Mesothelial cell of epicardium (in vitro differentiated cells): ENCODE results near the gene CALHM1. TPM values are rescaled to one million over a fixed set of nuclear protein-coding genes. Genes with fewer than 3 reads are reported as not detected.

ENCODE experiments used
- DNase-seq, 2 experiments: peaks; one replicate each; pipeline ENCODE4 v3.0.0; 2021; ENCODE audit warnings: low spot score in 2 of 2; ENCODE audit not compliant: unreplicated experiment in 2 of 2
- H3K27ac Mint-ChIP-seq: 2 replicates; pipeline ENCODE4 v1.8.0; 2021; ENCODE audit warnings: mixed read lengths
- H3K27me3 Mint-ChIP-seq: 2 replicates; pipeline ENCODE4 v1.8.0; 2021; ENCODE audit warnings: low read depth, mixed read lengths
- H3K36me3 Mint-ChIP-seq: 2 replicates; pipeline ENCODE4 v1.8.0; 2021; ENCODE audit warnings: mixed read lengths
- H3K4me1 Mint-ChIP-seq: 2 replicates; pipeline ENCODE4 v1.8.0; 2021; ENCODE audit warnings: mixed read lengths
- H3K4me3 Mint-ChIP-seq: 2 replicates; pipeline ENCODE4 v1.8.0; 2021; ENCODE audit warnings: mild to moderate bottlenecking, moderate library complexity, mixed read lengths
- H3K9me3 Mint-ChIP-seq: 2 replicates; pipeline ENCODE4 v1.8.0; 2021; ENCODE audit warnings: mixed read lengths
- total RNA-seq: library from RNA; stranded (reverse); gene quantifications from 3 replicates; pipeline ENCODE4 v1.2.1, GENCODE V29; 2021
- TF ChIP-seq, protein P1 (sequence below): fragments of 200-600 bp; sonication (generic); IDR thresholded peaks from one replicate; pipeline ENCODE4 v1.5.0; 2021; ENCODE audit warnings: antibody characterized with exemption; ENCODE audit not compliant: unreplicated experiment

The CALHM1 gene
- total RNA-seq, 1 donor from 2014 or later = not detected

DNA sequence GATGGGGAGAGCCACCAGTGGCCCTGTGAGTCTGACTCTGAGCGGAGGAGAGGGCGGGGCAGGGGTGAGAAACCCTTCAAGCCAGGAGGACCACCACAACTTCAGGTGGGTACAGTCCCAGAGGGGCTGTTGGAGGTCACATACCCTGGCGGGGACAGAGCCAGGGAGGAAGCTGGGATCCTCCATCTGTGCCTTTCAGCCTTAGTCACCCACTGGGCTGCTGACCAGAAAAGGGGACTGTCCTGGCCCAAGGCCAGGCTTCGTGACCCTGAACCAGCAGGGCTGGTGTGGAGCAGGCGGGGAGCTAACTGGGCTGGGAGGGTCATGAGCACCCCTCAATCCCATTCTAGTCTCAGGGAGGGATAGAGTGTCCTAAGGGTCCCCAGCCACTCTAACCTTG lies 21.8 kb upstream of the CALHM1 start:
- Mint-ChIP-seq H3K9me3 (no peaks in the 10 kb centered on the region), H3K27me3 (peaks cover 5% of the 10 kb centered on the region), H3K27ac (no peak overlapping the region), H3K36me3 (no peaks in the 10 kb centered on the region), H3K4me3 (no peak overlapping the region), H3K4me1 (no peaks in the 10 kb centered on the region)
- TF ChIP-seq, protein P1, sequence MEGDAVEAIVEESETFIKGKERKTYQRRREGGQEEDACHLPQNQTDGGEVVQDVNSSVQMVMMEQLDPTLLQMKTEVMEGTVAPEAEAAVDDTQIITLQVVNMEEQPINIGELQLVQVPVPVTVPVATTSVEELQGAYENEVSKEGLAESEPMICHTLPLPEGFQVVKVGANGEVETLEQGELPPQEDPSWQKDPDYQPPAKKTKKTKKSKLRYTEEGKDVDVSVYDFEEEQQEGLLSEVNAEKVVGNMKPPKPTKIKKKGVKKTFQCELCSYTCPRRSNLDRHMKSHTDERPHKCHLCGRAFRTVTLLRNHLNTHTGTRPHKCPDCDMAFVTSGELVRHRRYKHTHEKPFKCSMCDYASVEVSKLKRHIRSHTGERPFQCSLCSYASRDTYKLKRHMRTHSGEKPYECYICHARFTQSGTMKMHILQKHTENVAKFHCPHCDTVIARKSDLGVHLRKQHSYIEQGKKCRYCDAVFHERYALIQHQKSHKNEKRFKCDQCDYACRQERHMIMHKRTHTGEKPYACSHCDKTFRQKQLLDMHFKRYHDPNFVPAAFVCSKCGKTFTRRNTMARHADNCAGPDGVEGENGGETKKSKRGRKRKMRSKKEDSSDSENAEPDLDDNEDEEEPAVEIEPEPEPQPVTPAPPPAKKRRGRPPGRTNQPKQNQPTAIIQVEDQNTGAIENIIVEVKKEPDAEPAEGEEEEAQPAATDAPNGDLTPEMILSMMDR = no peak
- DNase-seq = no peak

DNA sequence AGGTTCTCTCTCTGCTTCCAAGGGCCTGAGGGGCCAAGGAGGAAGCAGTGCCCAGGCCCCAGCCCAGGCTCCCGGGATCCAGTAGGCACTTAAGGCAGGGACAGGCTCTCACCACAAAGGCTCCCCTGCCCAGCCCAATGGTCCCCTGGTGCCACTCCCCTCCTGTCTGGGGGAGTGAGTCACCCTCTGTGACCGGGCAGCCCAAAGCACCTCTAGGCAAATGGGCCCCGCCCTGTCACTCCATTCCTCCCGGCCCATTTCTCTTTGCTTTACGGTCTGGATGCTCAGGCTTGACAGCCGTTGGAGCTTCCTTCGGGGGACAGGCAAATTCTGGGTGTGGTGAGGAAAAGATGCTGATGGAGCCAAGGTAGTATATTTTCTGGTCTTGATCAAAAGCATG lies 20.4 kb upstream of the CALHM1 start, which contains the start of gene CALHM3:
Gene CALHM3, minus strand, starts transcription at position 106 of the 400 bp plus-strand sequence. CDS start 208 bp downstream, outside the sequence.
- peaks cover 5% of the 10 kb centered on the region for H3K27me3 Mint-ChIP-seq
- H3K4me1 Mint-ChIP-seq = no peaks in the 10 kb centered on the region
- H3K27ac Mint-ChIP-seq = no peak within 1 kb of the TSS
- no peak for DNase-seq
- H3K4me3 Mint-ChIP-seq = no peak within 1 kb of the TSS
- no peaks in the 10 kb centered on the region for H3K36me3 Mint-ChIP-seq
- TF ChIP-seq, protein P1 = no peak
- H3K9me3 Mint-ChIP-seq = no peaks in the 10 kb centered on the region

DNA sequence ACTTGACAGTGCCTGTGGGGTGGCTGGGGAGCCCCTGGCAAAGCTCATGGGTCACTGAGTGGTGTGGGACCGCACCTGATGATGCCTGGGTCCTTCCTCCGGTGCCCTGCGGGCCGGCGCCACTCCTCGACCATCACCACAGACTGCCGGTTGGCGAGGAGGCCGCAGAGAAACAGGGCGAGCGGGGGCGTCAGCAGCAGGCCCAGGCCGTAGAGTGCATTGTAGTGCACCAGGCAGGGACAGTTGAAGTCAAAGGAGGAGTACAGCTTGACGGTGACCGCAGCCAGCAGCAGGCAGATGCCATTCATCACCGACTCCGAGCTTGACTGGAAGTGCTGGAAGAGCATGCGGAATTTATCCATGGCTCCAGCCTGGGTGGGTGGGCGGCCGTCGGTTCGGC lies 20.0 kb upstream of the CALHM1 start:
- Mint-ChIP-seq H3K27ac (no peak overlapping the region), H3K27me3 (peaks cover 5% of the 10 kb centered on the region), H3K4me1 (no peaks in the 10 kb centered on the region), H3K4me3 (no peak overlapping the region), H3K9me3 (no peaks in the 10 kb centered on the region), H3K36me3 (no peaks in the 10 kb centered on the region)
- TF ChIP-seq, protein P1 = no peak
- no peak for DNase-seq

DNA sequence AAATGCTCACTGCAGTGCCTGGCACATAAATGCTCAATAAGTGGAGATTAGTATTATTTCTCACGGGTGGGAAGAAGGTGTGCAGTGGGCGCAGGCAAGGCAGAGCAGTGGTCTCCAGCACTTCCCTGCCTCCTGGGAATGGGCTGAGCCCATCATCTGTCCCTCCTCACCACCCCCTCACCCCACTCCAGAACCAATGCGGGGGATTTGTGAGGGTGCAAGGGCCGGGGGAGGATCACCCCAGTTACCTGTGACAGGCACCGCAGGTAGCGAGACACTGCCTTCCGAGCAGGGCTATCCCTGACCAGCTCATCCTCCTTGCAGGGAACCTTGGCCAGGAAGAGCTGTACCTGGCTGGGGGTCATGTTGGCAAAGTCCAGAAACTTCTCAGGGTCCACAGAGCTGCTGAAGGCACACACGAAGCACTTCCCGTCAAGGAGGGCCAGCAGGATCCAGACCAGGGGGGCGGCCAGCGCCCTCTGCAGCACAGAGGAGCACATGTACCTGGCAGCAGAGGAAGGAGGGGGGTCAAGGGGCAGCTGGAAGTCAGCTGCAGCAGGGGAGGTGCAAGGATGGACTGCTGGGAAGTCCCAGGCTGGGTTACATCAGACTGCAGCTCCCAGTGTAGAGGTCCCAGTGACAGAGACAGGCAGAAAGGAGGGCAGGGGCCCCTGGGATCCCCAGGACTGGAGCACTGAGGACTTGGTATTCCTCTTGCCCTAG lies 17.5 kb upstream of the CALHM1 start:
- Mint-ChIP-seq H3K27ac (no peak overlapping the region), H3K4me1 (no peaks in the 10 kb centered on the region), H3K9me3 (no peaks in the 10 kb centered on the region), H3K27me3 (peaks cover 5% of the 10 kb centered on the region), H3K36me3 (no peaks in the 10 kb centered on the region), H3K4me3 (no peak overlapping the region)
- TF ChIP-seq, protein P1 = no peak
- DNase-seq = no peak

DNA sequence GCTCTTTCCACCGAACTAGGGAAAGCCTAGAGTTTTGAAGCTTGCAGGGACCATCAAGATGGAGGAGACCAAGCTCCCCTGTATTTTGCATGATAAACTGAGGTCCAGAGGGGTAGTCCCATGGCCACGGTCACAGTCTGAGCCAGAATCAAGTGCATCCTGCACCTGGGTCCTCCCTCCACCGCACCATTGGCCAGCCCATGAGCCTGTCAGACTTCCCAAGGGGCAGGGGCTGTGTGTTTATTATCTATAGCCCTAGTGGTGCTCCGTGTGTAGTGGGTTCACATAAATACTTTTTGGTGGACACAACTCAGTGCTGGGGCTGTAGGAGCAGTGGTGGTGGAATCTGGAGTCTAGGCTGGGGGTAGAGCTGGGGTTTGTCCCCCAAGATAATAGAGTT lies 16.7 kb upstream of the CALHM1 start:
- peaks cover 9% of the 10 kb centered on the region for H3K27me3 Mint-ChIP-seq
- TF ChIP-seq, protein P1 = no peak
- no peak overlapping the region for H3K27ac Mint-ChIP-seq
- no peaks in the 10 kb centered on the region for H3K4me1 Mint-ChIP-seq
- H3K9me3 Mint-ChIP-seq = no peaks in the 10 kb centered on the region
- no peak overlapping the region for H3K4me3 Mint-ChIP-seq
- no peaks in the 10 kb centered on the region for H3K36me3 Mint-ChIP-seq
- no peak for DNase-seq

DNA sequence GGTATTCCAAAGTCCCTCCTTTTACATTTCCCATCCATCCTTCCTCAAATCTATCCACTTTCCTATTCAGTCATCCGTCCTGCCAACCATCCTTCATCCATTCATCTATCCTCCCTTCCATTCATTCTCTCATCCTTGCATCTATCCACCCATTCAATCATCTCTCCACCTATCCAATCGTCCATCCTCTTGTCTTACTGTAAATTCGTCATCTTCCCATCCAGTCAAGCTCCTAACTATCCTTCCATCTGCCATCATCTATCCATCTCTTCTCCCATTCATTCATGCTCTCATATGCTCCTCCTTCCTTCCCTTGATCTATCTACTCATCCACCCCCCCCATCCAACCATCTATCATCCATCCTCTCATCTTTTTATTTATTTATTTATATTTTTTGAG lies 15.4 kb upstream of the CALHM1 start:
- DNase-seq = no peak
- Mint-ChIP-seq H3K36me3 (no peaks in the 10 kb centered on the region), H3K4me3 (no peak overlapping the region), H3K4me1 (no peaks in the 10 kb centered on the region), H3K27me3 (peaks cover 17% of the 10 kb centered on the region), H3K27ac (no peak overlapping the region), H3K9me3 (no peaks in the 10 kb centered on the region)
- TF ChIP-seq, protein P1 = no peak
